Neutrophil (primary cell): ENCODE results near the gene GAS6.

Experiments used
- H3K27ac ChIP-seq: fragments of 200-600 bp; sonication (generic); 2 replicates; pipeline ENCODE4 v1.5.1; 2016; ENCODE audit warnings: mild to moderate bottlenecking, moderate library complexity
- H3K27me3 ChIP-seq: fragments of 200-600 bp; sonication (generic); 2 replicates; pipeline ENCODE4 v1.6.0; 2016; ENCODE audit warnings: mild to moderate bottlenecking
- H3K36me3 ChIP-seq: fragments of 200-600 bp; sonication (generic); 2 replicates; pipeline ENCODE4 v1.5.1; 2017
- H3K4me1 ChIP-seq, 2 experiments: fragments of 200-600 bp in 1 of 2; sonication (generic) in 1 of 2; 1 replicate in 1 of 2; 2 replicates in 1 of 2; pipeline versions ENCODE4 v1.5.1 to v1.6.1; 2013 to 2016; ENCODE audit warnings: low read depth in 1 of 2, low read length in 1 of 2, mild to moderate bottlenecking in 1 of 2, moderate library complexity in 1 of 2; ENCODE audit not compliant: control insufficient read depth in 1 of 2, insufficient read depth in 1 of 2
- H3K4me3 ChIP-seq, 2 experiments: fragments of 200-600 bp in 1 of 2; sonication (generic) in 1 of 2; 1 replicate in 1 of 2; 2 replicates in 1 of 2; pipeline ENCODE4 v1.5.1; 2013 to 2016; ENCODE audit warnings: low read depth in 1 of 2, low read length in 1 of 2, mild to moderate bottlenecking in 1 of 2, moderate library complexity in 1 of 2
- H3K9me3 ChIP-seq: fragments of 200-600 bp; sonication (generic); 2 replicates; pipeline ENCODE4 v1.5.1; 2016
- TF ChIP-seq, protein P1 (sequence below): fragments of 200-600 bp; sonication (generic); IDR thresholded peaks from 2 replicates; pipeline ENCODE4 v1.5.1; 2016; ENCODE audit warnings: antibody characterized with exemption

GAS6 gene

DNA sequence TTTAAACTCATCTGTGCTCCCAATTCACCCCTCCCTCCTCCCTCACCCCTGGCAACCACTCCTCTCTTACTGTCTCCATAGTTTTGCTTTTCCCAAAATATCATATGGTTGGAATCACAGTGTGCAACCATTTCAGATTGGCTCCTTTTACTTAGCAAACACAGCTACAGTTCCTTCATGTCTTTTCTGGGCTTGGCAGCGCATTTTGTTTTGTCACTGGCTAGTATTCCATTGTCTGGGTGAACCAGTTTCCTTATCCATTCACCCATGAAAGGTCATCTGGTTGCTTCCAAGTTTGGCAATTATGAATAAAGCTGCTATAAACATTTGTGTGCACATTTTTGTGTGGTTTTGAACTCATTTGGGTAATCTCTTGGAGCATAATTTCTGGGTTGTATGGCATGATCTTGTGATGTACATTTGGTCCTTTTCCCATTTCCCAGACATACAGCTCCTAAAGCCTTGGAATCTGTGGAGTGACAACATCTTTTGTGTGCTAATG, 23.9 kb upstream of the GAS6 start:
- Histone ChIP-seq H3K4me1 (no peaks in the 10 kb centered on the region), H3K27ac (no peak overlapping the region), H3K4me3 (no peak overlapping the region), H3K36me3 (no peaks in the 10 kb centered on the region), H3K9me3 (no peaks in the 10 kb centered on the region), H3K27me3 (peaks cover 14% of the 10 kb centered on the region)
- TF ChIP-seq, protein P1, sequence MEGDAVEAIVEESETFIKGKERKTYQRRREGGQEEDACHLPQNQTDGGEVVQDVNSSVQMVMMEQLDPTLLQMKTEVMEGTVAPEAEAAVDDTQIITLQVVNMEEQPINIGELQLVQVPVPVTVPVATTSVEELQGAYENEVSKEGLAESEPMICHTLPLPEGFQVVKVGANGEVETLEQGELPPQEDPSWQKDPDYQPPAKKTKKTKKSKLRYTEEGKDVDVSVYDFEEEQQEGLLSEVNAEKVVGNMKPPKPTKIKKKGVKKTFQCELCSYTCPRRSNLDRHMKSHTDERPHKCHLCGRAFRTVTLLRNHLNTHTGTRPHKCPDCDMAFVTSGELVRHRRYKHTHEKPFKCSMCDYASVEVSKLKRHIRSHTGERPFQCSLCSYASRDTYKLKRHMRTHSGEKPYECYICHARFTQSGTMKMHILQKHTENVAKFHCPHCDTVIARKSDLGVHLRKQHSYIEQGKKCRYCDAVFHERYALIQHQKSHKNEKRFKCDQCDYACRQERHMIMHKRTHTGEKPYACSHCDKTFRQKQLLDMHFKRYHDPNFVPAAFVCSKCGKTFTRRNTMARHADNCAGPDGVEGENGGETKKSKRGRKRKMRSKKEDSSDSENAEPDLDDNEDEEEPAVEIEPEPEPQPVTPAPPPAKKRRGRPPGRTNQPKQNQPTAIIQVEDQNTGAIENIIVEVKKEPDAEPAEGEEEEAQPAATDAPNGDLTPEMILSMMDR: no peak

DNA sequence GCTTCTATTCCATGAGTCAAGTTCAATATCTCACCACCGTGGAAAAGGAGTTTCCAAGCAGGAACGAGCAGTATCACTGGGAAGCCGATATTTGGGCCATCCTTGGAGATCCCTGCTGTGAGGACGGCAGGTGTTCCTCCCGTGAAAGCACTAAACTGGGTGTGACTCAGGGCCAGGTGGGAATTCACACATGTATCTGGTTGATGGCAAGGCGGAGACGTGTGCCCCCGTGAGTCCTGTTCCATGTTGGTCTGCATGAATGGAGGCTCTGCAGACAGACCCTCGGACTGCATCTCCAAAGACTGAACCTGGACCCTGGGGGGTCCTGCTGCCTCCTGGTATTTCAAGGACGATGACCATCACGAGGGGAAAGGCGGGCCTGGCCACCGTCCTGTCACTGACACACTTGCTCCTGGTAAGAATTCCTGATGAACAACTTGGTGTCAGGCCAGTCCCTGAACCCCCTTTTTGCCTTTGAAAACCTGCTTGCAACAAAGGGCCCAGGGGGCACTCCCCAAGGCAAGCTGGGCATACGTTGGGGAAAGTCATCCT, 22.8 kb upstream of the GAS6 start:
- Histone ChIP-seq H3K27me3 (peaks cover 15% of the 10 kb centered on the region), H3K27ac (no peak overlapping the region), H3K4me3 (no peak overlapping the region), H3K36me3 (no peaks in the 10 kb centered on the region), H3K4me1 (no peaks in the 10 kb centered on the region), H3K9me3 (no peaks in the 10 kb centered on the region)
- TF ChIP-seq, protein P1: no peak

DNA sequence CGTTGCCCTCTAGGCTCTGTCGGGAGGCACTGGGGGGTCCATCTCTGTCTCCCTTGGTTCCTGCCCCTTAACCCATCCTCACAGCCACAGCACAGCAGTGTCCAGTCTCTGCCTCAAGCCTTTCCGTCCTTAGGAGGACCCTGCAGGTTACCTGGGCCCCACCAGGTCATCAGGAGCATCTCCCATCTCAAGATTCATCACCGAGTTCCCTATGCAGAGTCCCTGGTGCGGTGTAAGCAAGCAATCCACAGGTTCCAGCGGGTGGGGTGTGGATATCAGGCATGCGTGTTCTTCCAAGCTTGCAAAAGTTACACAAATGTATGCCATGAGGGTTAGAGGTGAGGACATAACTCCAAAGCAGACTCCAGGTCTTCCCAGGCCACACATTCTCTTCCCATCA, 20.9 kb upstream of the GAS6 start:
- Histone ChIP-seq H3K27me3 (peaks cover 24% of the 10 kb centered on the region), H3K4me3 (no peak overlapping the region), H3K4me1 (no peaks in the 10 kb centered on the region), H3K36me3 (no peaks in the 10 kb centered on the region), H3K27ac (no peak overlapping the region), H3K9me3 (no peaks in the 10 kb centered on the region)
- TF ChIP-seq, protein P1: no peak

DNA sequence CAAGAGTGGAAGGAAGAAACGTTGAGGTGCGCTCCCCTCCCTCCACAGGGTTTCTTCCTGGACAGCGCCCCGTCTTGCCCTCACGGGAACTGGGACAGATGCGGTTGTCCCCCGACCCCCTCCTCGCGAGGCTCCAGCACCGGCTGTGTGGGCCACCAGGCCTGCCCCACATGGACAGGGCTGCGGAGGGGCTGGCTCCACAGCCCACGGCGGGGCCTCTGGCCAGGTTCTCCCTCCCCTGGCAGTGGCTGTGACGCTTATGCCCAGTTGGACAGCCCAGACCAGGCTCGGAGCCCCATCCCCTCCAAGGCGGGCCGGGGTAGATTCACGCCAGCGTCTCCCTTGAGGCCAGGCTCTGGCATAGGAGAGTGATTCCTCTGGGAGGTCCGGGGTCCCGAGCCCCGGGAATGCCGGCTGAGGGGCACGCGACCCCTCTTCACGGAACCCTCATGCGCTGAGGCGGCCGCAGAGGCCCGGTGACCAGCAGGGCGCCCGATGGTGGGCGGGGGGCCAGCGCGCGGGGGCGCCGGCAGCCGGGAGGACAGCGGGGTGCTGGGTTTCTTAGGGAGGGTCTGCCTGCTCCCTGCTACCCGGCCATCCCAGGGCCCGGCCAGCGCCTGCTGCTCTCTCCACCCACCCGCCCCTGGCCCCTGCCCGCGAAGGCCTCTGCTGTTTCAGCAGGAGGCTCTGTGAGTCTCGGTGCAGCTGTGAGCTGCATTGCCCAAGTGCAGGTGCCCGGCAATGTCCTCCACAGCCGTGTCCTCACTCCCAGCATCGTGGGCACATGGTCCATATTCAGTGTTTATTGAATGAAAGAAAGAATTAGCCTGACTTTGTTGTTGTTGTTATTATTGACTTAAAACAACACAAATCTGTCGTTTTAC, 20.3 kb upstream of the GAS6 start:
- TF ChIP-seq, protein P1: no peak
- Histone ChIP-seq H3K27ac (no peak overlapping the region), H3K4me1 (no peaks in the 10 kb centered on the region)

DNA sequence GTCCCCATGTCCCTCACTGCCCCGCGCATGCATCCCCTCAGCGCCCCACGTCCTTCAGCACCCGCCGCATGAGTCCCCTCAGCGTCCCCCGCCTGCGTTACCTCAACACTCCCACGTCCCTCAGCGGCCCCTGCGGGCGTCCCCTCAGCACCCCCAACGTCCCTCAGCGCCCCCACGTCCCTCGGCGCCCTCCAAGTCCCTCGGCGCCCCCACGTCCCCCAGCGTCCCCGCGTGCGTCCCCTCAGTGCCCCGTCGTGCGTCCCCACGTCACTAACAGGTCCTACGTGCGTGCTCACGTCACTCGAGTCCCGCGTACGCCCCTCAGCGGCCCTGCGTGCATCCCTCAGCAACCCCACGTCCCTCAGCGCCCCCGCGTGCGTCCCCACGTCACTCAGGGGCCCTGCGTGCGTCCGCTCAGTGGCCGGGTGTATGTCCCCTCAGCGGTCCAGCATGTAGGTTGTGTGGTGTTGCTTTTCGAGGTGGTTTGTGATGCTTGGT, 19.5 kb upstream of the GAS6 start:
- Histone ChIP-seq H3K4me3 (no peak overlapping the region), H3K4me1 (no peaks in the 10 kb centered on the region), H3K27me3 (peaks cover 17% of the 10 kb centered on the region), H3K27ac (no peak overlapping the region), H3K36me3 (no peaks in the 10 kb centered on the region), H3K9me3 (no peaks in the 10 kb centered on the region)
- TF ChIP-seq, protein P1: no peak

More for the DNA sequence above, 20.3 kb upstream of the GAS6 start:
- Histone ChIP-seq H3K27me3 (peaks cover 24% of the 10 kb centered on the region), H3K9me3 (no peaks in the 10 kb centered on the region), H3K36me3 (no peaks in the 10 kb centered on the region), H3K4me3 (no peak overlapping the region)
